PC-3 (cell line): ENCODE data around the gene PRDM15. TPM values are rescaled to one million over a fixed set of nuclear protein-coding genes. Genes with fewer than 3 reads are reported as not detected.

Experiments
- ATAC-seq: fragments of 200-7000 bp; cut with Tn5 transposase; 2 replicates; pipeline ENCODE4 v1.9.1; 2020; ENCODE audit warnings: mild to moderate bottlenecking, moderate library complexity
- BruUV-seq: library from RNA; stranded (reverse); fragments of 400-500 nt; replicated peaks from 2 replicates; lab custom pipeline; 2021; lab: Mats Ljungman, UMichigan
- CTCF ChIA-PET: fragments of 300-600 bp; sonication (Branson Sonifier 250); formaldehyde crosslinking; loops from one replicate; lab custom pipeline; 2022; ENCODE audit warnings: antibody characterized with exemption; lab: Charles Lee
- POLR2A ChIA-PET: fragments of 300-600 bp; sonication (Branson Sonifier 250); formaldehyde crosslinking; loops from one replicate; lab custom pipeline; 2022; ENCODE audit warnings: antibody characterized with exemption; ENCODE audit not compliant: unreplicated experiment; lab: Charles Lee
- DNase-seq: peaks from one replicate; pipeline ENCODE4 v3.0.0-alpha.2; 2015
- H2AFZ ChIP-seq: fragments of 300-600 bp; sonication (generic); 2 replicates; pipeline ENCODE4 v1.6.0; 2016; ENCODE audit warnings: antibody characterized with exemption, low read length
- H3F3A ChIP-seq: fragments of 300-600 bp; sonication (generic); one replicate; pipeline ENCODE4 v1.6.0; 2017; ENCODE audit warnings: antibody characterized with exemption, low read length, control low read depth, mild to moderate bottlenecking; ENCODE audit not compliant: unreplicated experiment
- H3K27ac ChIP-seq: fragments of 300-600 bp; sonication (generic); 2 replicates; pipeline ENCODE4 v1.5.1; 2016; ENCODE audit warnings: mild to moderate bottlenecking, low read length
- H3K27me3 ChIP-seq: fragments of 300-600 bp; sonication (generic); 2 replicates; pipeline ENCODE4 v1.6.1; 2016; ENCODE audit warnings: low read length, mixed read lengths
- H3K36me3 ChIP-seq: fragments of 300-600 bp; sonication (generic); 2 replicates; pipeline ENCODE4 v1.6.1; 2016; ENCODE audit warnings: low read depth, mixed run types, low read length, mixed read lengths
- H3K4me1 ChIP-seq: fragments of 300-600 bp; sonication (generic); 2 replicates; pipeline ENCODE4 v1.5.1; 2016; ENCODE audit warnings: low read length; ENCODE audit not compliant: insufficient read depth
- H3K4me2 ChIP-seq: fragments of 300-600 bp; sonication (generic); 2 replicates; pipeline ENCODE4 v1.6.0; 2016; ENCODE audit warnings: low read length
- H3K4me3 ChIP-seq: fragments of 300-600 bp; sonication (generic); 2 replicates; pipeline ENCODE4 v1.5.1; 2016; ENCODE audit warnings: mild to moderate bottlenecking, low read length, mixed read lengths
- H3K79me2 ChIP-seq: fragments of 300-600 bp; sonication (generic); 2 replicates; pipeline ENCODE4 v1.6.1; 2017; ENCODE audit warnings: low read length, mixed read lengths
- H3K9ac ChIP-seq: fragments of 300-600 bp; sonication (generic); 2 replicates; pipeline ENCODE4 v1.6.0; 2016; ENCODE audit warnings: mild to moderate bottlenecking, low read length
- H3K9me2 ChIP-seq: fragments of 300-600 bp; sonication (generic); replicated peaks from 2 replicates; pipeline ENCODE4 v1.6.1; 2016; ENCODE audit warnings: mixed run types, low read length, mixed read lengths
- H3K9me3 ChIP-seq: fragments of 300-600 bp; sonication (generic); 2 replicates; pipeline ENCODE4 v1.6.1; 2016; ENCODE audit warnings: low read length, mixed read lengths
- H4K20me1 ChIP-seq: fragments of 300-600 bp; sonication (generic); 2 replicates; pipeline ENCODE4 v1.6.1; 2016; ENCODE audit warnings: low read length, mixed read lengths
- CTCF ChIP-seq: fragments of 300-600 bp; sonication (generic); conservative IDR thresholded peaks from 2 replicates; pipeline ENCODE4 v1.5.1; 2017; ENCODE audit warnings: antibody characterized with exemption, low read depth, mild to moderate bottlenecking, low read length
- EZH2 ChIP-seq: fragments of 300-600 bp; sonication (generic); IDR thresholded peaks from one replicate; pipeline ENCODE4 v1.6.1; 2017; ENCODE audit warnings: antibody characterized with exemption, mild to moderate bottlenecking, low read length; ENCODE audit not compliant: unreplicated experiment
- EZH2phosphoT487 ChIP-seq: fragments of 300-600 bp; sonication (generic); IDR thresholded peaks from 2 replicates; pipeline ENCODE4 v1.6.1; 2018; ENCODE audit warnings: mild to moderate bottlenecking, antibody characterized with exemption, low read length, borderline replicate concordance
- intact Hi-C: fragments of 100-400 bp; cut with micrococcal nuclease; formaldehyde crosslinking; loops from 2 replicates; pipeline ENCODE4 v1.9.0; 2023
- total RNA-seq: library from RNA; depleted of rRNA; stranded (reverse); fragments of >200 nt; gene quantifications from 2 replicates; pipeline ENCODE4 v1.2.3, GENCODE V29; 2014

PRDM15 gene
- total RNA-seq, 1 experiment from 2014 or later = 13.4 TPM

GRCh38 chr21:41901099-41901498 is 22.0 kb upstream of the PRDM15 start:
- intact Hi-C loops = no loop called here
- Histone ChIP-seq H3K9me3 (no peaks in the 10 kb centered on the region), H3K4me3 (no peak overlapping the region), H3K27me3 (no peaks in the 10 kb centered on the region), H2AFZ (no peak overlapping the region), H3K4me2 (no peak overlapping the region), H4K20me1 (no peaks in the 10 kb centered on the region), H3K9ac (no peak overlapping the region), H3K79me2 (no peaks in the 10 kb centered on the region), H3K27ac (no peak overlapping the region), H3F3A (no peaks in the 10 kb centered on the region), H3K36me3 (peaks cover 30% of the 10 kb centered on the region), H3K9me2 (no peaks in the 10 kb centered on the region), H3K4me1 (peaks cover 3% of the 10 kb centered on the region)
- CTCF ChIA-PET = no interaction called here
- TF ChIP-seq EZH2phosphoT487 (no peak), EZH2 (no peak), CTCF (no peak)
- POLR2A ChIA-PET = no interaction called here
- DNase-seq (no peak), ATAC-seq (no peak)
- no TSS peak for BruUV-seq

DNA sequence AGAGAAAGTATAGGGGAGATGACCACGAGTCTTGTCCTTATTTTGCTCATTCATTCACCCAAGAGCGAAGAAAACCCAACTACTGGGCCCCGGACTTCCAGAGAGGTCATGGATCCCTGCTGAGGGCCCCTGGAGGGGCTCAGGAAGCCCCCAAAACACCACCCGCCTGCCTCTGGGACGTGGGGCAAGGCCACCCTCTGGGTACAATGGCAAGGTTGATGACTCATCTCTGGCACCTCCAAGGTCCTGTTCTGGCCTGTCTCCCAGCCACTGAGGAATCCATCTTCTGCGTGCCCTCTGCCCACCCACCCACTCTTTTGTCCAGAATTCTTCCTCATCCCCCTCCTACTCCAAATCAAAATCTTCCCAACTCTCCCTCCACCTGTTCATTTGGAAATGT is 21.3 kb upstream of the PRDM15 start:
- Histone ChIP-seq H3F3A (no peaks in the 10 kb centered on the region), H4K20me1 (no peaks in the 10 kb centered on the region), H3K79me2 (no peaks in the 10 kb centered on the region), H3K4me3 (no peak overlapping the region), H3K27ac (no peak overlapping the region), H3K4me1 (peaks cover 10% of the 10 kb centered on the region), H3K36me3 (peaks cover 31% of the 10 kb centered on the region), H3K4me2 (no peak overlapping the region), H3K9me3 (no peaks in the 10 kb centered on the region), H3K9me2 (no peaks in the 10 kb centered on the region), H2AFZ (no peak overlapping the region), H3K27me3 (no peaks in the 10 kb centered on the region), H3K9ac (no peak overlapping the region)
- intact Hi-C loops = no loop called here
- no TSS peak for BruUV-seq
- ATAC-seq (no peak), DNase-seq (no peak)
- POLR2A ChIA-PET = no interaction called here
- CTCF ChIA-PET = no interaction called here
- TF ChIP-seq EZH2 (no peak), EZH2phosphoT487 (no peak), CTCF (no peak)

GRCh38 chr21:41899426-41900202 is 20.5 kb upstream of the PRDM15 start:
- H3K4me1 ChIP-seq = peaks cover 18% of the 10 kb centered on the region
- intact Hi-C loops = no loop called here
- H3K9me2 ChIP-seq = no peaks in the 10 kb centered on the region
- H3K36me3 ChIP-seq = peaks cover 32% of the 10 kb centered on the region
- ATAC-seq (no peak), DNase-seq (no peak)
- no peak overlapping the region for H3K27ac ChIP-seq
- ChIA-PET CTCF (no interaction called here), POLR2A (no interaction called here)
- H3K9me3 ChIP-seq = no peaks in the 10 kb centered on the region
- BruUV-seq = no TSS peak
- H3K9ac ChIP-seq = no peak overlapping the region
- TF ChIP-seq EZH2 (no peak), CTCF (no peak), EZH2phosphoT487 (no peak)
- H3K27me3 ChIP-seq = no peaks in the 10 kb centered on the region
- H3K4me3 ChIP-seq = no peak overlapping the region
- no peak overlapping the region for H3K4me2 ChIP-seq
- H3F3A ChIP-seq = no peaks in the 10 kb centered on the region
- no peaks in the 10 kb centered on the region for H4K20me1 ChIP-seq
- H3K79me2 ChIP-seq = no peaks in the 10 kb centered on the region
- H2AFZ ChIP-seq = no peak overlapping the region
